CD4-positive, alpha-beta T cell (primary cell): ENCODE measurements around the gene PGGT1B. TPM values are rescaled to one million over a fixed set of nuclear protein-coding genes. Genes with fewer than 3 reads are reported as not detected.
"Not testable (repeated sequence)": the region's sequence is repeated elsewhere in the genome, so short reads cannot be mapped to it uniquely, and the experiment has no call there.

Experiments
- ATAC-seq: fragments of 200-7000 bp; cut with Tn5 transposase; one replicate; pipeline ENCODE4 v1.10.0; 2022; ENCODE audit warnings: mild to moderate bottlenecking; ENCODE audit not compliant: poor library complexity
- CTCF ChIA-PET: fragments of 350-600 bp; sonication (Branson Sonifier 250); formaldehyde crosslinking; loops from one replicate; lab custom pipeline; 2021; ENCODE audit warnings: antibody characterized with exemption, inconsistent platforms; lab: Charles Lee
- POLR2A ChIA-PET: fragments of 350-600 bp; sonication (Branson Sonifier 250); formaldehyde crosslinking; loops from one replicate; lab custom pipeline; 2021; ENCODE audit warnings: antibody characterized with exemption, inconsistent platforms; lab: Charles Lee
- DNase-seq, 14 experiments: peaks; one replicate each; pipeline ENCODE4 v3.0.0-alpha.2; 2013 to 2020; ENCODE audit warnings: mixed read lengths in 2 of 14
- H3K27ac ChIP-seq, 2 donors: one replicate each; pipeline versions ENCODE4 v1.5.1 to v1.7.0; 2013; ENCODE audit warnings: low read length in 2 of 2, low read depth in 1 of 2, mild to moderate bottlenecking in 1 of 2
- H3K27me3 ChIP-seq, 2 experiments: 1 replicate in 1 of 2; 2 replicates in 1 of 2; pipeline versions ENCODE4 v1.6.1 to v1.7.0; 2013; ENCODE audit warnings: low read length in 2 of 2, control low read depth in 1 of 2, mild to moderate bottlenecking in 1 of 2, moderate library complexity in 1 of 2; ENCODE audit not compliant: insufficient read depth in 2 of 2, control insufficient read depth in 1 of 2
- H3K36me3 ChIP-seq: one replicate; pipeline ENCODE4 v1.6.1; 2013; ENCODE audit warnings: low read length, control low read depth; ENCODE audit not compliant: insufficient read depth
- H3K4me1 ChIP-seq: one replicate; pipeline ENCODE4 v1.6.1; 2013; ENCODE audit warnings: low read length, control low read depth; ENCODE audit not compliant: insufficient read depth
- H3K4me3 ChIP-seq: one replicate; pipeline ENCODE4 v1.5.1; 2013; ENCODE audit warnings: mild to moderate bottlenecking, low read length, moderate library complexity
- H3K9me3 ChIP-seq, 2 experiments: 1 replicate in 1 of 2; 2 replicates in 1 of 2; pipeline versions ENCODE4 v1.6.1 to v1.7.0; 2013; ENCODE audit warnings: low read length in 2 of 2, mild to moderate bottlenecking in 2 of 2, control low read depth in 1 of 2, moderate library complexity in 1 of 2; ENCODE audit not compliant: control insufficient read depth in 1 of 2, insufficient read depth in 1 of 2
- H3K27ac Mint-ChIP-seq: one replicate; pipeline ENCODE4 v1.8.0; 2020; ENCODE audit warnings: mixed read lengths
- H3K27me3 Mint-ChIP-seq: one replicate; pipeline ENCODE4 v1.8.0; 2021; ENCODE audit warnings: mixed read lengths
- H3K36me3 Mint-ChIP-seq: one replicate; pipeline ENCODE4 v1.8.0; 2021; ENCODE audit warnings: low read depth, mixed read lengths
- H3K4me1 Mint-ChIP-seq: one replicate; pipeline ENCODE4 v1.8.0; 2021; ENCODE audit warnings: low read depth, mixed read lengths
- H3K4me3 Mint-ChIP-seq: one replicate; pipeline ENCODE4 v1.8.0; 2020; ENCODE audit warnings: mild to moderate bottlenecking, mixed read lengths
- H3K9me3 Mint-ChIP-seq: one replicate; pipeline ENCODE4 v1.8.0; 2020; ENCODE audit warnings: mixed read lengths
- CTCF ChIP-seq: fragments of 200-600 bp; IDR thresholded peaks from one replicate; pipeline ENCODE4 v1.8.0; 2022; ENCODE audit warnings: antibody characterized with exemption, mild to moderate bottlenecking
- intact Hi-C, 2 experiments: fragments of 100-400 bp; cut with DNase I in 1 of 2; cut with micrococcal nuclease in 1 of 2; formaldehyde crosslinking; loops; one replicate each; pipeline versions ENCODE4 v1.15.1 to v1.9.0; 2023 to 2025; cut with DNase I, micrococcal nuclease
- total RNA-seq, 174 experiments: library from RNA in 2 of 174; stranded (reverse) in 2 of 174; gene quantifications; one replicate each; pipeline ENCODE4 v1.2.3 and lab custom pipeline; 2021 to 2026

PGGT1B gene
- total RNA-seq, 2 experiments from 2014 or later: 37.5 to 39.3 TPM

GRCh38 chr5:115260248-115260647, 2.4 kb downstream of the PGGT1B start:
- Histone ChIP-seq H3K36me3 (no peaks in the 10 kb centered on the region), H3K4me1 (peaks cover 16% of the 10 kb centered on the region), H3K4me3 (no peak overlapping the region), H3K9me3 (no peaks in the 10 kb centered on the region), H3K27me3 (no peaks in the 10 kb centered on the region), H3K27ac (no peak overlapping the region)
- no peaks in the 10 kb centered on the region for H3K27me3 Mint-ChIP-seq
- peaks cover 73% of the 10 kb centered on the region for H3K4me1 Mint-ChIP-seq
- H3K27ac Mint-ChIP-seq: no peak overlapping the region
- DNase-seq: no peak
- TF ChIP-seq CTCF: no peak
- H3K36me3 Mint-ChIP-seq: peaks cover 44% of the 10 kb centered on the region
- POLR2A ChIA-PET: no interaction called here
- intact Hi-C loops: loop anchor here in 1 of 2 experiments (5.0 kb wide), 1 partner anchor 93 kb away; the partner anchor contains the start of gene TRIM36
- CTCF ChIA-PET: interaction anchor here (1.0 kb wide), 1 partner anchor 10 kb away, joined by 3 read pairs; no protein-coding TSS in a partner anchor
- H3K4me3 Mint-ChIP-seq: peak overlapping the region; percentile 79
- ATAC-seq: no peak
- no peaks in the 10 kb centered on the region for H3K9me3 Mint-ChIP-seq

GRCh38 chr5:115257981-115258380, 4.7 kb downstream of the PGGT1B start:
- H3K4me3 Mint-ChIP-seq: peak overlapping the region; percentile 31
- intact Hi-C loops: no loop called here
- POLR2A ChIA-PET: no interaction called here
- Histone ChIP-seq H3K36me3 (peaks cover 2% of the 10 kb centered on the region), H3K4me3 (no peak overlapping the region), H3K9me3 (no peaks in the 10 kb centered on the region), H3K4me1 (peaks cover 15% of the 10 kb centered on the region), H3K27ac (no peak overlapping the region), H3K27me3 (no peaks in the 10 kb centered on the region)
- no peaks in the 10 kb centered on the region for H3K9me3 Mint-ChIP-seq
- H3K27me3 Mint-ChIP-seq: no peaks in the 10 kb centered on the region
- no peak overlapping the region for H3K27ac Mint-ChIP-seq
- CTCF ChIA-PET: no interaction called here
- ATAC-seq (no peak), DNase-seq (no peak)
- H3K36me3 Mint-ChIP-seq: peaks cover 35% of the 10 kb centered on the region
- H3K4me1 Mint-ChIP-seq: peaks cover 86% of the 10 kb centered on the region
- no peak for TF ChIP-seq CTCF

- intact Hi-C loops: loop anchor here in 1 of 2 experiments (10.0 kb wide), 2 partner anchors 1575 to 1915 kb away; no protein-coding TSS in a partner anchor
- H3K27ac Mint-ChIP-seq, POLR2A ChIA-PET: not testable (repeated sequence)
Observed at GRCh38 chr5:115249379-115249778, 13.3 kb downstream of the PGGT1B start.

More at GRCh38 chr5:115249379-115249778, 13.3 kb downstream of the PGGT1B start:
- H3K4me3 ChIP-seq, H3K9me3 Mint-ChIP-seq, H3K4me1 ChIP-seq, H3K9me3 ChIP-seq, H3K27me3 ChIP-seq, DNase-seq, ATAC-seq, H3K4me3 Mint-ChIP-seq, H3K36me3 ChIP-seq, H3K27me3 Mint-ChIP-seq, H3K27ac ChIP-seq, CTCF ChIA-PET: not testable (repeated sequence)
- H3K36me3 Mint-ChIP-seq: peaks cover 35% of the 10 kb centered on the region
- H3K4me1 Mint-ChIP-seq: peaks cover 34% of the 10 kb centered on the region
